Ramos (cell line): ENCODE data around the gene CHAF1A.

Source experiments
- in situ Hi-C: fragments of 300-500 bp; cut with MboI; formaldehyde crosslinking; loops from one replicate; pipeline ENCODE4 v1.14.3; 2022; ENCODE audit warnings: low sequenced_read_pairs; ENCODE audit not compliant: unreplicated experiment

CHAF1A gene, protein sequence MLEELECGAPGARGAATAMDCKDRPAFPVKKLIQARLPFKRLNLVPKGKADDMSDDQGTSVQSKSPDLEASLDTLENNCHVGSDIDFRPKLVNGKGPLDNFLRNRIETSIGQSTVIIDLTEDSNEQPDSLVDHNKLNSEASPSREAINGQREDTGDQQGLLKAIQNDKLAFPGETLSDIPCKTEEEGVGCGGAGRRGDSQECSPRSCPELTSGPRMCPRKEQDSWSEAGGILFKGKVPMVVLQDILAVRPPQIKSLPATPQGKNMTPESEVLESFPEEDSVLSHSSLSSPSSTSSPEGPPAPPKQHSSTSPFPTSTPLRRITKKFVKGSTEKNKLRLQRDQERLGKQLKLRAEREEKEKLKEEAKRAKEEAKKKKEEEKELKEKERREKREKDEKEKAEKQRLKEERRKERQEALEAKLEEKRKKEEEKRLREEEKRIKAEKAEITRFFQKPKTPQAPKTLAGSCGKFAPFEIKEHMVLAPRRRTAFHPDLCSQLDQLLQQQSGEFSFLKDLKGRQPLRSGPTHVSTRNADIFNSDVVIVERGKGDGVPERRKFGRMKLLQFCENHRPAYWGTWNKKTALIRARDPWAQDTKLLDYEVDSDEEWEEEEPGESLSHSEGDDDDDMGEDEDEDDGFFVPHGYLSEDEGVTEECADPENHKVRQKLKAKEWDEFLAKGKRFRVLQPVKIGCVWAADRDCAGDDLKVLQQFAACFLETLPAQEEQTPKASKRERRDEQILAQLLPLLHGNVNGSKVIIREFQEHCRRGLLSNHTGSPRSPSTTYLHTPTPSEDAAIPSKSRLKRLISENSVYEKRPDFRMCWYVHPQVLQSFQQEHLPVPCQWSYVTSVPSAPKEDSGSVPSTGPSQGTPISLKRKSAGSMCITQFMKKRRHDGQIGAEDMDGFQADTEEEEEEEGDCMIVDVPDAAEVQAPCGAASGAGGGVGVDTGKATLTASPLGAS

DNA sequence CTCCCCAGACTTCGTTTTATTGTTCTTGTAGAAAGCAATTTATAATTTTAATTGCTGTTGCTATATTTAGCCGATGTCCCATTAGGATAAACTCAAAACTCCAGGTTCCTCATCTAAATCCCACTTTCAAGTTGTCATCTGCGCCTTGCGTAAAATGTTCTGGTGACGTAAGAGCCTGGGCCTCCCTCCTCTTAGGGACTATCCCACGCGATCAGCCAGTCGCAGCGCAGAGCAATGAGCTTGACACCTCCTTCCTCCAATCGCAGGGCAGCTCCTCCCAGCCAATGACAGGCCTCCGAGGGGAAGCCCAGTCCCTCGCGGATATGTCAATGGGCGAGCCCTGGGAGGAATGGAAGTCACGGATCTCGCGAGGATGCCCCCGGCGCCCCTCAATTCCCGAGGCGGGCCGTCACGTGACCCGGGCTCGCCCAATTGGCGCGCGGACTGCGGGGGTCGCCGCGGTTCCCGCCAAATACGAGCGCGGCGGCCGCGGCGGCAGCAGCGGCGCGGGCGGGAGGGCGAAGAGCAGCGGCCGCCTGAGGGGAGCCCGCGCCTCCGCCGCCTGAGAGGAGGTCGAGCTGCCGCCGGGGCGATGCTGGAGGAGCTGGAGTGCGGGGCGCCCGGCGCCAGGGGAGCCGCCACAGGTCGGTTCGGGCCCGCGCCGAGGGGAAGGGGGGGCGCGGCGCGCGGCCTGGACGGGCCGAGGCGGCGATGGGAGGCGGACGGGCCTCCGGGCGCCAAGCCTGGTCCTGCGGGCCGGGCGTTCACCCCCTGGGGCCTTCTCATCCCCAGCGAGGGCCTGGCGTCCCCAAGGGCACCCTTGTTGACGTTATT lies at the start of gene CHAF1A:
Gene CHAF1A, plus strand, starts transcription at position 470 of the 834 bp plus-strand sequence. Its CDS starts 123 bp downstream, at position 593.
- in situ Hi-C loops = no loop called here

DNA sequence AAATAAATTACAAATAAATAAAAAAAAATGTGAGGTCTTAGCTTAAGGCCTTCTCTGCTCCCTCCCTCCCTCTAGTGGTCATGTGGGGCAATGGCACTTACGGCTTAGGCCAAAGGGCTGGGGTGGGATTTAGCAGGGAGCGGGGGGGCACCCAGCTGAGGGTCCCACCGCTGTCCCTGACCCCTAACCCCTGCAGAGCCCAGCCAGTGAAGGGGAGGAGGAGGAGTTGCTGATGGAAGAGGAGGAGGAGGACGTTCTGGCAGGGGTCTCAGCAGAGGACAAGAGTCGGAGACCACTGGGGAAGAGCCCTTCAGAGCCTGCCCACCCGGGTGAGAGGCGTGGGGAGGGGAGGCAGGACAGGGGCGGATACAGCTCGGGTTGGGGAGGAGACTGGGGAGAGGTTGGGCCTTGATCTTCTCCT lies 49.7 kb upstream of the CHAF1A start:
- in situ Hi-C loops = no loop called here

DNA sequence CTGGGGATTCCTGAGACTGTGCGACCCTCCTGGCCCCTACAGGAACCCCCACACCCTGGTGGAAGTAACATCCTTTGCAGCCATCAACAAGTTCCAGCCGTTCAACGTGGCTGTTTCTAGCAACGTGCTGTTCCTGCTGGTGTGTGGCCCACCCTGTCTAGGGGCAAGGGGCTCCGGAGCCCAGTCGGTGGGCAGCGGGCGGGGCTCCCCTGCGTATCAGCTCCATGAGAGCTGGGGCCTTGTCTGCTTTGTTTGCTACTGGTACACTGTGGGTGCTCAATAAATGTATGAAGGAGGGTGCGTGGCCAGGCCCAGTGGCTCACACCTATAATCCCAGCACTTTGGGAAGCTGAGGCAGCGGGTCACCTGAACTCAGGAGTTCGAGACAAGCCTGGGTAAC lies 48.2 kb upstream of the CHAF1A start:
- in situ Hi-C loops = no loop called here

DNA sequence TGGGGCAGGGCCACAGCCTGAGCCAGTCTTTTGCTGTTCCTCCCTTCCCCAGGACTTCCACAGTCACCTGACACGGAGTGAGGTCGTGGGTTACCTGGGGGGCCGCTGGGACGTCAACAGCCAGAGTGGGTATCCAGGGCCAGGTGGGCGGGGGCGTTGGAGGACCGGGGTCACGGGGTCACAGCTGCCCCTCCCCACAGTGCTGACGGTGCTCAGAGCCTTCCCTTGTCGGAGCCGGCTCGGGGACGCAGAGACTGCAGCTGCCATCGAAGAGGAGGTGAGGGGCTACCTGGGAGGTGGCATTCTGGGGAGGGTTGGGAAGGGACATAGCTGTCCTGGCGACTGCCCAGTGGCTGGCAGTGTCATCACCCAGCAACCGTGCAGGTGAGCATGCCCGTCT lies 47.5 kb upstream of the CHAF1A start:
- in situ Hi-C loops = no loop called here

DNA sequence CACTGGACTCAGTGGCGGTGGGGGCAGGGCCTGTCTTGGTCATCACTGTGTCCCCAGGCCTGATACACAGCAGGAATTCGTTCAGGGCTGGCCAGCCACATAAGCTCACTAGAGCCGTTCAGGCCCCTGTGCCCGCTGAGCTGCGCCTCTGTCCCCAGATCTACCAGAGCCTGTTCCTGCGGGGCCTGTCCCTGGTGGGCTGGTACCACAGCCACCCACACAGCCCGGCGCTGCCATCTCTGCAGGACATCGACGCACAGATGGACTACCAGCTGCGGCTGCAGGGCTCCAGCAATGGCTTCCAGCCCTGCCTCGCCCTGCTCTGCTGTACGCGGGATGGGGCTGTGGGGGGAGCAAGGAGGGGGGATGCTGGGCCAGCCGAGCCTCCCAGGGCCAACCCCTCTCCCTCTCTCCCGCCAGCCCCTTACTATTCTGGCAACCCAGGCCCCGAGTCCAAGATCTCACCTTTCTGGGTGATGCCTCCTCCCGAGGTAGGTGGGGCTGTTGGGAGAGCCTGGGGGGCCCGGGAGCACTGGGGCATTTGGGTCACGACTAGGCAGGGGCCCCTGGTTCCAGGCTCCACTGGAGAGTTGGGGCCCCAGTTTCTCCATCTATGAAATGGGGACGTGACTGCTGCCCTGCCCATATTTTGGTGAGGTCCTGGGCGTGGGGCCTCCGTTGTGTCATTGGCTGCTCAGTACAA lies 45.2 kb upstream of the CHAF1A start:
- in situ Hi-C loops = no loop called here

DNA sequence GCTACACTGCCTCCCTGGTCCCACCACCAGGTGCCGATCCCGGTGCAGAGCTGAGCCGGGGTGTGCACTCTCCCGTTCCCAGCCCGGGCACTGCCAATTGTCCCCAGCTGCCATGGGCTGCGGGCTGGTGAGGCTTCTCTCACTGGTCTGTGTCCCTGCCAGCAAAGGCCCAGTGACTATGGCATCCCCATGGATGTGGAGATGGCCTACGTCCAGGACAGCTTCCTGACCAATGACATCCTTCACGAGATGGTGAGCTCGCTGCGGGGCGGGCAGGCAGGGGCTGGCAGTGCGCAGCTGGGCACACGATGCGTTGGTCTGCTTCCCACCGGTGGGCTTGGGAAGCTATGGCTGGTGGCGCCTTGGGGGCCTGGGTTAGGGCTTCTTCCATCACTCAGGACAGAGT lies 44.5 kb upstream of the CHAF1A start:
- in situ Hi-C loops = no loop called here

DNA sequence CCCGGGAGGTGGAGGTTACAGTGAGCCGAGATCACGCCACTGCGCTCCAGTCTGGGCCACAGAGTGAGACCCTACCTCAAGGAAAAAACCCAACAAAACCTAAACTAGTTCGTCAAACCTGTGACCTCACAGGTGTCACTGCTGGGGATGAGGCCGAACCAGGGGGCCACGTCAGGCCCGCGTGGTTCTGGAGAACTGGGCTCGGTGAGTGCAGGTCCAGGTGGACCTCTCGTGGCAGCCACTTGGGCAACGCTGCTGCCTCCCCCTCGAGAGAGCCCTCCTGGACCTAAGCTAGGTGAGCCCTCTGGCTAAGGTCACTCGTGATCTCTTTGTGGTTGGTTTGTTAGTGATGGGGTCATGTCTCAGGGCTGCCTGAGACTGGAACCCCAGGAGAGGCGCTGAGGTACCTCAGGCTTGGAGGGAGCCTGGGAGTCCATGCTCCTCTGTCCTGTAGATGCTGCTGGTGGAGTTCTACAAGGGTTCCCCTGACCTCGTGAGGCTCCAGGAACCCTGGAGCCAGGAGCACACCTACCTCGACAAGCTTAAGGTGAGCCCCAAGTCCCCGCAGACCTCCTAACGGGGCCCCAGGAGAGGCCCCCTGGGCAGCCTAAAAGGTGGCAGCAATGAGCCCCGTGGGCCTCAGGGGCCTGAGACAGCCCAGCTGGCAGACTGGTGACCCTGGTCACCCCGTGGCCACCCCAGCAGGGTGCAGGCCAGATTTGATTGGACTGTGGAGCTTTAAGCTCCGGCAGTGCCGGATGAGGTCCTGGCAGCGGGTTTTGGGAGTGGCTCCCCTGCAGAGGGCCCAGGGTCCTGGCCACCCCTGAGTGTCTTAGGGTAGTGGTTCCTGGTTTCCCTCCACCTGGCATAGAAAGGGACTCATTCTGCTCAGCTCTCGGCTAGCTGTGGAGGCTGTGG lies 43.5 kb upstream of the CHAF1A start:
- in situ Hi-C loops = no loop called here

DNA sequence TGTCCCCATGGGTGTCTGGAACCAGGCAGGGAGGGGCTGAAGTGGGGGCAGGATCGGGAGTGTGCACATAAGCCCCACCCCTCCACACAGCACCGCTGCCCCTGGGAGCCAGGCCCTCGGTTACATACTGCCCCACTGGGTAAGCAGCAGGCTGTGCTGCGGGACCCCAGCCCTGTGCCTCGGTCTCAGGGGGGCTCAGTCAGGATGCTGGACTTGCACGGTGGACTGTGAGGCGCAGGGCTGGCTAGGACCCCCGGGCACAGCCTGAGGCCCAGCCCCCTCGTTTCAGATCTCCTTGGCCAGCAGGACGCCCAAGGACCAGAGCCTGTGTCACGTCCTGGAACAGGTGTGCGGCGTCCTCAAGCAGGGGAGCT lies 42.8 kb upstream of the CHAF1A start:
- in situ Hi-C loops = no loop called here

DNA sequence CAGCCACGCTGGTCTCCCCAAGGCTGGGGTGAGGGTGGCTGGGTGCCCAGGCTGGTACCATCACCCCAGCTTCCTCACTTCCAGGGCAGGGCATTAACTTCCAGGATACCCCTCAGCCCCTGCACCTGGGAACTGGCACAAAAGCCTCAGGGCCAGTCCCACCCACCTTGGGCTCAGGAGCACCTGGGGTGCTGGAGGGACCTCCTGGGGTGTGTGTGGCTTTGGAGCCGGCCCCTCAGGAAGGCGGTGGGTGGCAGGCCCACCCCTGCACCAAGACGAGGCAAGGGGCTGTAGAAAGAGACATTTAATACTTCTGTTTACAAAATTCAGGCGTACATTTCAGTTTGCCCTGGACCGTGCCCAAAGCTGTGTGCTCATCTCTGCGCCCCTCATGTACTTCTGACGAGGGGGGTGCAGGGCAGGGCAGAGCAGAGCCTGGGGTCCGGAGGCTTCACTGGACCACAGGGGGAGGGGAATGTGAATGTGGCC lies 42.3 kb upstream of the CHAF1A start:
- in situ Hi-C loops = no loop called here

DNA sequence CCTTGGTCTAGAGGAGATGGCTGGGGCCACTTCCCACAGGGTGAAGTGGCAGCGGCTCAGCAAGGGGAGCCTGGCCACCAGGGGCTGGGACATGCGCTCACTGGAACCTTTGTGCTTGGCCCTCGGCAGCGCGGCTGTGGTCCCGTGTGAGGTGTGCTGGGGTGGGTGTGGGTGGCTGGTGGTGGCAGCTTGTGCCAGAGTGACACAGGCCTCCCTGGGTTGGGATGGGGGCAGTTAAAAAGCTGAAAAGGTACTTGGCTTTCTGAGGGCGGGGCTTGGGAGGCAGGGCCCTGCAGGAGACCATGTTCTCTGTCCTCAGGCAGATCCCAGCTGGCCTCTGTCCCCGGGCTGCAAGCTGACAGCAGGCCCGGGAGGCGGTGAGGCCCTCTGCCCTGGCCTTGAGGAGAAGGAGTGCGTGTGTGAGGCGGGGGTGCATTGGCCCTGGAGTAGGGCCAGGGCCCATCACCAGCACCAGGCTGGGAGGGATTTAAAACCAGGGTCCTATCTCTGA lies 41.7 kb upstream of the CHAF1A start:
- in situ Hi-C loops = no loop called here

DNA sequence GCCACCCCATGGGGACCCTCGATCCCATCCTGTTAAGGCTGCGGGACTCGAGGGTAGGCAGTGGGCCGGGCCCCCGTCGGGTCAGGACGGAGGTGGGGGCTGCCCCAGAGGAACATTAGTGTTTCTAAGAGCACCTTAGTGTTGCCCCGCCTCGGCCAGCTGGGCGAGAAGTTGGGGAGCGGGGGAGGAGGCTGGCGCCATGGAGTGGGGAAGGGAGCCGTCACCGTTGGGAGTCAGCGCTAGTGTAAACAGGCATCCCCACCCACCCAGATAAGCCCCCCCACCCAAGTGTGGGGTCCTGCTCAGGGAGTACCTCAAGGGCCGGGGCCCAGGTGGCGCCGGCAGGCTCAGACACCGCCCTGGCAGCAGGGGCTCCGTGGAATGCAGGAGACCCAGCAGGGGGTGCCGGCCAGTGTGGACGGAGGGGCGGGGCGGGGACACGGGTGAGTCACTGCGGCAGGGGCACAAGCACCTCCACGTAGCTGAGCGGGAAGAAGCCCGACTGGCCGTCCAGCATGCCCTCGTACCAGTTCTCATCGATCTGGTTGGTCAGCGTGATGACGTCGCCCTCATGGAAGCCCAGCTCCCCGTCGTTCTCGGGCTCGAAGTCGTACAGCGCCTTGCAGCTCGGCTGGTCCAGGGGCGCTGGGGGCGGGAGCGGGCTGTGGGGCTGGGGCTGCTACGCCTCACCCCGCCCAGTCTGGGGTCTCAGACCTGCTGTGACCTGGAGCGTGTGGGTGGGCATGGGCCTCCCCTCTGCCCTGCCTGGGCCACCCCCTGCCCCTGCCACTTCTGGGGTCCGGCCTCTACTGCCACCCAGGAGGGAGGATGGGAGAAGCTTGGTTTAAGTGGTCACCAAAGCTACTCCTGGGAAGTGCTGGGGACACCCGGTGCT lies 41.0 kb upstream of the CHAF1A start:
- in situ Hi-C loops = no loop called here

DNA sequence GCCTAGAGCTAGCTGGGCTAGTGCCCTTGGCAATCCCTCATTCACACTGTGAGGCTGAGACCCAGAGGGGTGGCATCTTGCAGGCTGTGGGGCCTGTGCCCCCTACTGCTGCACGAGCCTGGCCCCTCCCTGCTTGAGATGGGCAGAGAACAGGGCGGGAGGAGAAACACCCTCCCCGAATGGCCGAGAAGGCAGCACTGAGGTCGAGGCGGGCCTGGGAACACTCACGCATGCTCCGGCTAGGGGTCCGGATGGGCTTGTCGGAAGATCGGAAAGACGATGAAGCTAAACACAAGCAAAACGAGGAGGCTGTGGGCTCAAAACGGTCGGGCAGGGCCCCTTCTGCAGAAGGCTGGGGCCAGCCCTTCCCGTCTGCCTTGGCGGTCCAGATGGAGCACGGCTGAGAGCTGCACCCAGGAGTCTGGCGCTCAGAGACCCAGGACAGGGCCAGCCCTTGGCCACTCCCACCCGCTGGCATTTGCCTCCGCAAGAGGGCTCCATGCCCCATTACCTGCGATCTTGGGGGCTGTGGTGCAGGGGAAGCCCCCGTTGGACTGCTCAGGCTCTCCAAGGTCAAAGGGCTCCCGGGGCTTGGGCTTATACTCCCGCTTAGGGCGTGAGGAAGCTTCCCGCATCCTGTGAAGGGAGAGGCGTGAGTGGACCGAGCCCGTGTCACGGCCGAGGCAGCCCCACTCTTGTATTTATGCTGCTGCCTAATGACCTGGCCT lies 40.2 kb upstream of the CHAF1A start:
- in situ Hi-C loops = no loop called here

DNA sequence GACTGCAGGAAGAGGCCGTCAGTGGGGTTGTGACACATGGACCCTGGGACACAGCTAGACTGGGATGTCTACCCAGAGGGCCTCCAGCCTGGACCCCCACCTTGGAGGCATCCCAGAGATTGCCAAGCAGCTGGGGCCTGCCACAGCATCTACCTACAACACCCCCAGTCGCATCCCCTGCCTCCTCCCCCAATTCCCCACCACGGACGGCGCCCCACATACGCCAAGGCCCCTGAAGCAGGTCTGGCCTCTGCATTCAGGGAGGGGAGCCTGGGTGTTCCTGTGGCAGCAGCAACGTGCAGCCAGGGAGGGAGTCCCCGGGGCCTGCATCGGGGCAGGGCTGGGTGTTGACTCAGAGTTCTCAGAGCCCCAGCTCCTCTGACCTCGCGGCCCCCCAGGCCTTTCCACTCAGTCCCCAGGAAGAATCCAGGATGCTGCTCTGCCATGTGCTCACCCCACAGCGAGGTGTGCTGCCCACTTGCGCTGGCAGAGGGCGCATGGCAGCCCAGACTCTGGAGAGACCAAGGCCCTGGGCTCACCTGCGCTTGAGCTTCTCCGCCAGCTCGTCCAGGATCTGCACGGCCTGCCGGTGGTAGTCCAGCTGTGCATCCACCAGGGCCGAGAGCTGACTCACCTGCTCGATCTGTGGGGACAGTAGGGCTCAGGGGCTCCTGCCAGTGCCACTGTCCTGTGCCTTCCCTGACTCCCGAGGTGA lies 39.5 kb upstream of the CHAF1A start:
- in situ Hi-C loops = no loop called here

DNA sequence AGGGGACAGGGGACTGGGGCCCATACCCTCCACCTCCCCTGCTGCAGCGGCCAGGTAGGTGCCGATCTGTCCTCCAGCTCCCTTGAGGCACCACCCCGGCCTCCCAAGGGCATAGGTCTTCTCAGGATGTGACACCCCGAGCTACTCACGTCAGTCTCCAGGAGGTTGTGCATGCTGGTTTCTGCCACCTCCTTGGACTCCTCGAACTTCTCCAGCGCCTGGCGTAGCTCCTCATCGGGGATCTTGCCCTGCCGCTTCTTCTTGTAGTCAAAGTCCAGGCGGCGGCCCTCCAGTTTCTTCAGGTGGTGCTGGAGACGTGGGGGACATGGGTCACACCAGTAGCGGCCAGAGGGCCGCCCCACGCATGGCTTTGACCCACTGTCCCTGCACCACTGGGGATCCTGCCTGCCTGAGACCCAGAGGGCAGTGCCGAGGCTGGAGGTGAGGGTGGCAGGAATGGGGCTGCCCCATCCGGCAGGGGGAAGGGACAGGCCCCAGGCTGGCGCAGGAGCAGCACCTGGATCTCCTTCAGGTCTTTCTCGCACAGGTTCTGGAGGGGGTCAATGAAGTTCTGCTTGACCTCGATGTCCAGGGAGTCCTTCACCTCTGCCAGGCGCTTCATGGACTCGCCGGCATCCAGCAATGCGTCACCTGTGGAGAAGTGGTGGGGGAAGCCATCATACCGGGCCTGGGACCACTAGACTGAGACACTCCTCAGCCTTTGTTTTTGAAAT lies 38.7 kb upstream of the CHAF1A start:
- in situ Hi-C loops = no loop called here

DNA sequence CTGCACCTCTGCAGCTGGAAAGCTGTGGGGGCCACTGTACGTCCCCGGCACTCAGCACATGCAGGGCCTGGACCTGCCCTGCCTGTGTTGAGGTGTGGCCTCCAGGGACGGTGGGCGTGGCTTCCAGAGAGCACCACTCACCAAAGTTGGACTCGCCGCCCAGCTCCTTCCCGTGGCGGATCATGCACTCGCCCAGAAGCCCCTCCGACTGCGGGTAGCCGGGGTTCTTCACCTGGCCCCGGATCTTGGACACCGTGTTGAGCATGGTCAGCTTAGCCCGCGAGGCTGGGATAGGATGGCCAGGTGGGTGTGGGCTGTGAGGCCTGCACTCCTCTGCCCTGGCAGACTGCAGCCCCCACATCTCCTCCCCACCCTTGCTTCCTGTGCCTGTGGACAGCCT lies 37.1 kb upstream of the CHAF1A start:
- in situ Hi-C loops = no loop called here
